Measurements from ENCODE around the gene BIRC7. TPM values are rescaled to one million over a fixed set of nuclear protein-coding genes. Genes with fewer than 3 reads are reported as not detected.

Gene BIRC7
- polyA plus RNA-seq, 1 donor (not counting 4 experiments of a cell fraction or from before 2014, with no cell fraction given) = not detected

- H3K9ac ChIP-seq (ENCODE audit: control insufficient read depth, extremely low read depth, insufficient read depth, low read length) = no peak overlapping the region
- no peak overlapping the region for H3K4me2 ChIP-seq (ENCODE audit: control insufficient read depth, extremely low read depth, insufficient read depth, low read depth, low read length)
- no peak for TF ChIP-seq EZH2 (IDR thresholded peaks at IDR 0.05; ENCODE audit: low read length)
- TF ChIP-seq, protein P1, sequence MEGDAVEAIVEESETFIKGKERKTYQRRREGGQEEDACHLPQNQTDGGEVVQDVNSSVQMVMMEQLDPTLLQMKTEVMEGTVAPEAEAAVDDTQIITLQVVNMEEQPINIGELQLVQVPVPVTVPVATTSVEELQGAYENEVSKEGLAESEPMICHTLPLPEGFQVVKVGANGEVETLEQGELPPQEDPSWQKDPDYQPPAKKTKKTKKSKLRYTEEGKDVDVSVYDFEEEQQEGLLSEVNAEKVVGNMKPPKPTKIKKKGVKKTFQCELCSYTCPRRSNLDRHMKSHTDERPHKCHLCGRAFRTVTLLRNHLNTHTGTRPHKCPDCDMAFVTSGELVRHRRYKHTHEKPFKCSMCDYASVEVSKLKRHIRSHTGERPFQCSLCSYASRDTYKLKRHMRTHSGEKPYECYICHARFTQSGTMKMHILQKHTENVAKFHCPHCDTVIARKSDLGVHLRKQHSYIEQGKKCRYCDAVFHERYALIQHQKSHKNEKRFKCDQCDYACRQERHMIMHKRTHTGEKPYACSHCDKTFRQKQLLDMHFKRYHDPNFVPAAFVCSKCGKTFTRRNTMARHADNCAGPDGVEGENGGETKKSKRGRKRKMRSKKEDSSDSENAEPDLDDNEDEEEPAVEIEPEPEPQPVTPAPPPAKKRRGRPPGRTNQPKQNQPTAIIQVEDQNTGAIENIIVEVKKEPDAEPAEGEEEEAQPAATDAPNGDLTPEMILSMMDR (optimal IDR thresholded peaks at IDR 0.05 in 1 of 3, IDR thresholded peaks at IDR 0.05 in 1 of 3, conservative IDR thresholded peaks at IDR 0.05 in 1 of 3; ENCODE audit: extremely low read depth in 1 of 3, insufficient read depth in 2 of 3, low read length in 3 of 3) = no peak
- no peaks in the 10 kb centered on the region for H3K79me2 ChIP-seq (ENCODE audit: control insufficient read depth, insufficient read depth, low read length)
- no peaks in the 10 kb centered on the region for H3K9me1 ChIP-seq (ENCODE audit: control insufficient read depth, extremely low read depth, insufficient read depth, low read length)
- no peaks in the 10 kb centered on the region for H4K20me1 ChIP-seq (ENCODE audit: control insufficient read depth, extremely low read depth, insufficient read depth, low read length)
- H3K27ac ChIP-seq (ENCODE audit: control insufficient read depth, insufficient read depth, low read length) = no peak overlapping the region
- peaks cover 18% of the 10 kb centered on the region for H3K27me3 ChIP-seq (ENCODE audit: control insufficient read depth, extremely low read depth, insufficient read depth, low read length)
- FAIRE-seq (no peak), DNase-seq (ENCODE audit: low read depth, low spot score) (no peak)
- no peaks in the 10 kb centered on the region for H3K4me1 ChIP-seq (ENCODE audit: control insufficient read depth, extremely low read depth, insufficient read depth, low read length)
- no peak overlapping the region for H3K4me3 ChIP-seq (ENCODE audit: control insufficient read depth in 2 of 3, extremely low read depth in 1 of 3, insufficient read depth in 2 of 3, low read depth in 1 of 3, low read length in 3 of 3)
- dilution Hi-C loops (cut with MboI; ENCODE audit: extremely low pct_ligation_motif_present, low sequenced_read_pairs) = loop anchor here (10.0 kb wide), 1 partner anchor 60 kb away; no protein-coding TSS in a partner anchor
- H3K9me3 ChIP-seq (ENCODE audit: control insufficient read depth, low read depth, low read length) = no peaks in the 10 kb centered on the region
- no peak overlapping the region for H2AFZ ChIP-seq (ENCODE audit: control insufficient read depth, low read length)
- H3K36me3 ChIP-seq (ENCODE audit: control insufficient read depth in 2 of 2, extremely low read depth in 1 of 2, insufficient read depth in 2 of 2, low read length in 2 of 2) = no peaks in the 10 kb centered on the region
These were observed 10.6 kb upstream of the BIRC7 start for GRCh38 chr20:63225082-63225454.

DNA sequence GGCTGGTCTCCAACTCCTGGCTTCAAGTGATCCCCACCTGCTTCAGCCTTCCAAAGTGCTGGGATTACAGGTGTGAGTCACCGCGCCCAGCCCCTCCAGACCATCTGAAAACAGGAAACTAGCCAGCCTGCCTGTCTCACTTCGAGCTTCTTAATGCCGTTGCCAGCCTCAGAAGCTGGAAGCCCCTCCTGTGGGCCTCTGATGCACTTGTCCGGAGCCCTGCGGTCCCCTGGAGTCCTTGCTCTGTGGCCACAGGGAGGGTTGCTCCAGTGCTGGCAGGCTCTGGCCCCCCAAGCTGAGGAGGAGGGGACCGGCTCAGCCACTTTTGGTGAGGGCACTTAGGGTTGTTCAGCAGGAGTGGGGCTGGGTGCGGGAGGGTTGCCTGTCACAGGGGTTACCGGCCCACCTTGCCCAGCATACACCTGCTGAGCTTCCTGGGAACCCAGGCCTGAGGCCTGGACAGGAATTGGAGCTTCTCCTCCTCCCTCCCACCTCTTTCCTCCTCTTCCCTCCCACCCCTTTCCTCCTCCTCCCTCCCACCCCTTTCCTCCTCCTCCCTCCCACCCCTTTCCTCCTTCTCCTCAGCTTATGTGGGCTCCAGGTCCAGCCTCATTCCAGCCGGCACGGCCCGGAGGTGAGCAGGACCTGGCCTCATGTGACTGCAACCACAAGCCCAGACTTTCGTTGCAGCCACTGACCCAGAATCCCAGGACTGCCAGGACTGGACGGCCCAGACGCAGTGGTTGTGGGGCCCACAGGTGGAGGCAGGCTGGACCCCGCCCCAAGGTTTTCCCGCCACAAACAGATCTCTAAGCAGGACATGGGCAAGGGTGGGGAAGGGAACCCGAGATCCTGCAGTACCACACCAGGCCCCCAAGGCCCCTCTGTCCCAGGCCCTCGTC lies 9.4 kb upstream of the BIRC7 start:
- no peaks in the 10 kb centered on the region for H4K20me1 ChIP-seq (ENCODE audit: control insufficient read depth, extremely low read depth, insufficient read depth, low read length)
- no peaks in the 10 kb centered on the region for H3K9me1 ChIP-seq (ENCODE audit: control insufficient read depth, extremely low read depth, insufficient read depth, low read length)
- no peak overlapping the region for H3K27ac ChIP-seq (ENCODE audit: control insufficient read depth, insufficient read depth, low read length)
- DNase-seq (ENCODE audit: low read depth, low spot score) (no peak), FAIRE-seq (no peak)
- H3K36me3 ChIP-seq (ENCODE audit: control insufficient read depth in 2 of 2, extremely low read depth in 1 of 2, insufficient read depth in 2 of 2, low read length in 2 of 2) = no peaks in the 10 kb centered on the region
- no peaks in the 10 kb centered on the region for H3K9me3 ChIP-seq (ENCODE audit: control insufficient read depth, low read depth, low read length)
- no peaks in the 10 kb centered on the region for H3K4me1 ChIP-seq (ENCODE audit: control insufficient read depth, extremely low read depth, insufficient read depth, low read length)
- no peak overlapping the region for H3K4me2 ChIP-seq (ENCODE audit: control insufficient read depth, extremely low read depth, insufficient read depth, low read depth, low read length)
- no peaks in the 10 kb centered on the region for H3K79me2 ChIP-seq (ENCODE audit: control insufficient read depth, insufficient read depth, low read length)
- TF ChIP-seq, protein P1 (optimal IDR thresholded peaks at IDR 0.05 in 1 of 3, IDR thresholded peaks at IDR 0.05 in 1 of 3, conservative IDR thresholded peaks at IDR 0.05 in 1 of 3; ENCODE audit: extremely low read depth in 1 of 3, insufficient read depth in 2 of 3, low read length in 3 of 3) = no peak
- no peak overlapping the region for H2AFZ ChIP-seq (ENCODE audit: control insufficient read depth, low read length)
- H3K9ac ChIP-seq (ENCODE audit: control insufficient read depth, extremely low read depth, insufficient read depth, low read length) = no peak overlapping the region
- H3K27me3 ChIP-seq (ENCODE audit: control insufficient read depth, extremely low read depth, insufficient read depth, low read length) = peaks cover 18% of the 10 kb centered on the region
- H3K4me3 ChIP-seq (ENCODE audit: control insufficient read depth in 2 of 3, extremely low read depth in 1 of 3, insufficient read depth in 2 of 3, low read depth in 1 of 3, low read length in 3 of 3) = no peak overlapping the region
- dilution Hi-C loops (cut with MboI; ENCODE audit: extremely low pct_ligation_motif_present, low sequenced_read_pairs) = loop anchor here (10.0 kb wide), 1 partner anchor 59 kb away; no protein-coding TSS in a partner anchor
